ENCODE results near the gene TIAM2.

DNA sequence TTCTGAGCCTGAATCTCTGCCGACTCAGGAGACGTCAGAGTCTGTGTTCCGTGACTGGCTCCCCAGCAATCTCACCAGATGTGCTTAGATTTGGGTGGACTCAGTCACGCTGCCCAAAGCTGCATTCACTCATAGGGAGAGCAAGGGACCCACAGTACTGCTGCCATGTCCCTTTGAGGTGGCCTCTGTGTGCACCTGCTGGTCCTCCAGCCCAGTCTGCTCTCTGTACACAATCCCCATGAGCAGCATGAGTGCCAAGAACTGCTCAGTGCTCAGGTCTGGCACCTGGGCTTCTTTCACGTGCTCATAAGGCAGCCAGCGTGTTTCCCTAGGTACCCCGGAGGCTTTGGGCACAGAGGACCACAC is 44.2 kb upstream of the TIAM2 start:
- TF ChIP-seq, protein P1, sequence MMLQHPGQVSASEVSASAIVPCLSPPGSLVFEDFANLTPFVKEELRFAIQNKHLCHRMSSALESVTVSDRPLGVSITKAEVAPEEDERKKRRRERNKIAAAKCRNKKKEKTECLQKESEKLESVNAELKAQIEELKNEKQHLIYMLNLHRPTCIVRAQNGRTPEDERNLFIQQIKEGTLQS (IDR thresholded peaks at IDR 0.05), result no peak
- TF ChIP-seq, protein P1 (CRISPR knock-in tag; conservative IDR thresholded peaks at IDR 0.05), result no peak
- TF ChIP-seq TBP (optimal IDR thresholded peaks at IDR 0.05; ENCODE audit: low read depth, low read length) (no peak), TCF3 (CRISPR knock-in tag; IDR thresholded peaks at IDR 0.05) (no peak), ZNF24 (IDR thresholded peaks at IDR 0.05) (no peak)
- TF ChIP-seq, protein P2, sequence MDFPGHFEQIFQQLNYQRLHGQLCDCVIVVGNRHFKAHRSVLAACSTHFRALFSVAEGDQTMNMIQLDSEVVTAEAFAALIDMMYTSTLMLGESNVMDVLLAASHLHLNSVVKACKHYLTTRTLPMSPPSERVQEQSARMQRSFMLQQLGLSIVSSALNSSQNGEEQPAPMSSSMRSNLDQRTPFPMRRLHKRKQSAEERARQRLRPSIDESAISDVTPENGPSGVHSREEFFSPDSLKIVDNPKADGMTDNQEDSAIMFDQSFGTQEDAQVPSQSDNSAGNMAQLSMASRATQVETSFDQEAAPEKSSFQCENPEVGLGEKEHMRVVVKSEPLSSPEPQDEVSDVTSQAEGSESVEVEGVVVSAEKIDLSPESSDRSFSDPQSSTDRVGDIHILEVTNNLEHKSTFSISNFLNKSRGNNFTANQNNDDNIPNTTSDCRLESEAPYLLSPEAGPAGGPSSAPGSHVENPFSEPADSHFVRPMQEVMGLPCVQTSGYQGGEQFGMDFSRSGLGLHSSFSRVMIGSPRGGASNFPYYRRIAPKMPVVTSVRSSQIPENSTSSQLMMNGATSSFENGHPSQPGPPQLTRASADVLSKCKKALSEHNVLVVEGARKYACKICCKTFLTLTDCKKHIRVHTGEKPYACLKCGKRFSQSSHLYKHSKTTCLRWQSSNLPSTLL (IDR thresholded peaks at IDR 0.05), result no peak

All from K562 (cell line).